Suppressor macrophage treated with lipopolysaccharide for 4 hours (primary cell): ENCODE results near the gene MVB12B.
"Not testable (repeated sequence)": the region's sequence is repeated elsewhere in the genome, so short reads cannot be mapped to it uniquely, and the experiment has no call there.

ENCODE experiments used
- DNase-seq: peaks from one replicate; pipeline ENCODE4 v3.0.0-alpha.2; 2020

The MVB12B gene

GRCh38 chr9:126549246-126550006 is 222.8 kb downstream of the MVB12B start:
- DNase-seq, result no peak

GRCh38 chr9:126550891-126551351 is 224.3 kb downstream of the MVB12B start:
- DNase-seq, result no peak

GRCh38 chr9:126551812-126552211 is 225.2 kb downstream of the MVB12B start:
- no peak for DNase-seq

GRCh38 chr9:126554292-126554691 is 227.7 kb downstream of the MVB12B start:
- no peak for DNase-seq

- DNase-seq, result not testable (repeated sequence)
Observed at GRCh38 chr9:126555421-126555820, 228.8 kb downstream of the MVB12B start.
